ENCODE measurements around the gene ZFHX3. TPM values are rescaled to one million over a fixed set of nuclear protein-coding genes. Genes with fewer than 3 reads are reported as not detected.

The ZFHX3 gene
- total RNA-seq, 4 donors from 2014 or later, result 36.3 to 44.0 (median 38.1) TPM

DNA sequence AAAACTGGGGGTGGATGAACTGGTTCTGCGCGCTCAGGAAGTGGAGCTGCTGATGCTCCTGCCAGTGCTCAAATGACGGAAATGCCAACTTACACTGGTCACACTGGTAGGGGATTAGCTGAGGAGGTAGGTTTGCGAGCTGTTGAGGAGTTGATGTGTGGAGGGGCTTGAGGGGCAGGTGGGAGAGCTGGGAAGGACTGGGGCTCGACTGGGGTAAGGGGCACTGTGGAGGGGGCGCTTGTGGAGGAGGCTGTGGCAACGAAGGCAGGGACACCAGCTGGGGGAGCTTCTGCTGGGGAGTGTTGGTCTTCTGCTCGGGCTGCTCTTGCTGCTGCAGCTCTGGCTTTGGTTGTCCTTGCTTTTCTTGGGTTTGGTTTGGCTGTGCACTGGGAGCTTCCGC, 252.9 kb downstream of the ZFHX3 start:
- 91 to 94% methylated on average over 9 of the region's 9 CpGs for WGBS, 2 donors
- H3K4me1 ChIP-seq, result no peaks in the 10 kb centered on the region

DNA sequence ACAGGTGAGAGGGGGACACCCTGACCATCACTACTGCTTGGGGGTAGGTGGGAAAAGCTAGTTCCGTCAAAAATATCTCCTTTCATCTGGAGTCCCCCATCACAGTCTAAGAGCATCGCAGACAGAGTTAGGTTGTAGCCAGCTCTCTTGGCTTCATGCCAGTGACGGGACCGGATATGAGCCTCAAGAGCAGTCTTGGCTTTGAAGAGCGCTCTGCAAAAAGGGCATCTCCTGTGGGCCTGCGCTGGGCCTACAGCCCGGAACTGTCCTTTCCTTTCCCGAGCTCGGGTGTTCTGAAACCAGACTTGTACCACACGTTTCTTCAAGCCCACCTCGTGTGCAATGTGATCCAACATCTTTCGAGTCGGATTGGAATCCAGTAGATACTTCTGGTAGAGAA, 253.6 kb downstream of the ZFHX3 start:
- DNase-seq (ENCODE audit: low spot score in 2 of 2), result no peak
- Histone ChIP-seq H3K4me3 (no peak overlapping the region), H3K9me3 (no peaks in the 10 kb centered on the region), H3K4me1 (no peaks in the 10 kb centered on the region), H3K27me3 (no peaks in the 10 kb centered on the region), H3K27ac (no peak overlapping the region), H3K36me3 (peaks cover 0 to 100% (median 10%) of the 10 kb centered on the region in 3 donors)
- TF ChIP-seq EP300 (IDR thresholded peaks at IDR 0.05) (no peak), POLR2A (IDR thresholded peaks at IDR 0.05) (no peak)
- TF ChIP-seq, protein P1, sequence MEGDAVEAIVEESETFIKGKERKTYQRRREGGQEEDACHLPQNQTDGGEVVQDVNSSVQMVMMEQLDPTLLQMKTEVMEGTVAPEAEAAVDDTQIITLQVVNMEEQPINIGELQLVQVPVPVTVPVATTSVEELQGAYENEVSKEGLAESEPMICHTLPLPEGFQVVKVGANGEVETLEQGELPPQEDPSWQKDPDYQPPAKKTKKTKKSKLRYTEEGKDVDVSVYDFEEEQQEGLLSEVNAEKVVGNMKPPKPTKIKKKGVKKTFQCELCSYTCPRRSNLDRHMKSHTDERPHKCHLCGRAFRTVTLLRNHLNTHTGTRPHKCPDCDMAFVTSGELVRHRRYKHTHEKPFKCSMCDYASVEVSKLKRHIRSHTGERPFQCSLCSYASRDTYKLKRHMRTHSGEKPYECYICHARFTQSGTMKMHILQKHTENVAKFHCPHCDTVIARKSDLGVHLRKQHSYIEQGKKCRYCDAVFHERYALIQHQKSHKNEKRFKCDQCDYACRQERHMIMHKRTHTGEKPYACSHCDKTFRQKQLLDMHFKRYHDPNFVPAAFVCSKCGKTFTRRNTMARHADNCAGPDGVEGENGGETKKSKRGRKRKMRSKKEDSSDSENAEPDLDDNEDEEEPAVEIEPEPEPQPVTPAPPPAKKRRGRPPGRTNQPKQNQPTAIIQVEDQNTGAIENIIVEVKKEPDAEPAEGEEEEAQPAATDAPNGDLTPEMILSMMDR (IDR thresholded peaks at IDR 0.05), result no peak
- 86 to 93% methylated on average over 13 of the region's 13 CpGs for WGBS, 2 donors

More for the DNA sequence above, 252.9 kb downstream of the ZFHX3 start:
- Histone ChIP-seq H3K4me3 (no peak overlapping the region), H3K27ac (no peak overlapping the region), H3K27me3 (no peaks in the 10 kb centered on the region), H3K36me3 (peaks cover 0 to 100% (median 10%) of the 10 kb centered on the region in 3 donors), H3K9me3 (no peaks in the 10 kb centered on the region)
- TF ChIP-seq, protein P1 (IDR thresholded peaks at IDR 0.05), result no peak
- TF ChIP-seq EP300 (IDR thresholded peaks at IDR 0.05) (no peak), POLR2A (IDR thresholded peaks at IDR 0.05) (no peak)
- no peak for DNase-seq (ENCODE audit: low spot score in 2 of 2)

DNA sequence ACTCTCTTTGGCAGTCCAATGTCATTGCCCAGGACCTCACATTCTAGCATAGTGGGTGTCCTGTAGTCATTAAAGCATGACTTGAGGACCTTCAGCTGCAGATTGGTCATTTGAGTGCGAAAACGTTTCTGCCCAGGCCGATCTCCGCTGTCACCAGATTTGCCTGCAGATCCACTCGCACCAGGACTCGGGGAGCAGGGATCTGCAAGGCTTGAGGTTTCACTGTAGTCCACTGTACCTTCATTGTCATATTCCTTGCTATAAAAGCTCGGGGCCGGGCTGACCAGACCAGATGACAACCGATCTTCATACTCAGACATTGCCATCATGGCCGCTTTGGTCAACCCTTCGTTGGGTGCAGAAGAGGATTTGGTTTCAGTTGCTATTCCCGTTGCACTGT, 254.2 kb downstream of the ZFHX3 start:
- WGBS, 2 donors, result 93 to 97% methylated on average over 12 of the region's 12 CpGs
- Histone ChIP-seq H3K27ac (no peak overlapping the region), H3K27me3 (no peaks in the 10 kb centered on the region), H3K4me3 (no peak overlapping the region), H3K4me1 (peaks cover 0 to 3% (median under 1%) of the 10 kb centered on the region in 4 donors), H3K36me3 (peaks cover 0 to 94% (median 10%) of the 10 kb centered on the region in 3 donors), H3K9me3 (no peaks in the 10 kb centered on the region)
- TF ChIP-seq POLR2A (IDR thresholded peaks at IDR 0.05) (no peak), EP300 (IDR thresholded peaks at IDR 0.05) (no peak)
- TF ChIP-seq, protein P1 (IDR thresholded peaks at IDR 0.05), result no peak
- DNase-seq (ENCODE audit: low spot score in 2 of 2), result no peak

GRCh38 chr16:72793017-72793416, 254.9 kb downstream of the ZFHX3 start:
- WGBS, 2 donors, result 95 to 98% methylated on average over 5 of the region's 5 CpGs
- Histone ChIP-seq H3K4me1 (peaks cover 0 to 10% (median 4%) of the 10 kb centered on the region in 4 donors), H3K4me3 (no peak overlapping the region), H3K27me3 (no peaks in the 10 kb centered on the region), H3K27ac (no peak overlapping the region), H3K9me3 (no peaks in the 10 kb centered on the region), H3K36me3 (peaks cover 0 to 87% (median 10%) of the 10 kb centered on the region in 3 donors)
- TF ChIP-seq POLR2A (IDR thresholded peaks at IDR 0.05) (no peak), EP300 (IDR thresholded peaks at IDR 0.05) (no peak)
- TF ChIP-seq, protein P1 (IDR thresholded peaks at IDR 0.05), result no peak
- DNase-seq (ENCODE audit: low spot score in 2 of 2), result no peak

DNA sequence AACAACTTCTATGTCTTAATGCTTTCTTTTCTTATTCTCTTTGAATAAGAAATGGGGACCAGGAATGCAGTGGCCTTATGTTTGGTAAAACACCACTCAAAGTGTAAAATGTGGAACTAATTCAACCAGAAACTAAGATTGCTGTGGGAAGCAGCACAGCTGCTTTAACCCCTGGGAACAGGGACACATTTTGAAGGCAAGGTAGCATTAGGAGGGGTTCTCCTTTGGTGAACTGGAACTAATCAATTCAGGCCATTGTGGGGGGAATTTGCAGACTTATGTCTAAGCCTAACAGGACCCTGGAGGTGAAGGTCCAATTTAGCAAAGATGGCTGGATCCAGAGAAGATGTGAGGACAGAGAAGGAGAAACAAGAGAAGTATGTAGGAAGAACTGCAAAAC, 256.1 kb downstream of the ZFHX3 start:
- TF ChIP-seq, protein P1 (IDR thresholded peaks at IDR 0.05), result no peak
- TF ChIP-seq POLR2A (IDR thresholded peaks at IDR 0.05), result no peak
- no peak for TF ChIP-seq EP300 (IDR thresholded peaks at IDR 0.05)
- no peak overlapping the region for H3K4me3 ChIP-seq
- no peak overlapping the region for H3K27ac ChIP-seq
- no peak for DNase-seq (ENCODE audit: low spot score in 2 of 2)
- H3K27me3 ChIP-seq, result no peaks in the 10 kb centered on the region
- peaks cover 0 to 15% (median 10%) of the 10 kb centered on the region in 4 donors for H3K4me1 ChIP-seq
- peaks cover 0 to 75% (median 3%) of the 10 kb centered on the region in 3 donors for H3K36me3 ChIP-seq
- H3K9me3 ChIP-seq, result no peaks in the 10 kb centered on the region

Data from tibial nerve (tissue), 4 donors.